ES-I3 (cell line): ENCODE results near the gene CMTM2.

Source experiments
- H3K36me3 ChIP-seq: 2 replicates; pipeline ENCODE4 v1.6.1; 2013; ENCODE audit warnings: mild to moderate bottlenecking, low read length, control low read depth, moderate library complexity; ENCODE audit not compliant: insufficient read depth
- H3K4me1 ChIP-seq: 2 replicates; pipeline ENCODE4 v1.6.1; 2013; ENCODE audit warnings: mild to moderate bottlenecking, control low read depth, low read length; ENCODE audit not compliant: insufficient read depth
- H3K9ac ChIP-seq: 2 replicates; pipeline ENCODE4 v1.6.1; 2013; ENCODE audit warnings: low read depth, mild to moderate bottlenecking, low read length, moderate library complexity
- H3K9me3 ChIP-seq: 2 replicates; pipeline ENCODE4 v1.6.1; 2013; ENCODE audit warnings: mild to moderate bottlenecking, low read length, moderate library complexity; ENCODE audit not compliant: control insufficient read depth, insufficient read depth

CMTM2 gene

DNA sequence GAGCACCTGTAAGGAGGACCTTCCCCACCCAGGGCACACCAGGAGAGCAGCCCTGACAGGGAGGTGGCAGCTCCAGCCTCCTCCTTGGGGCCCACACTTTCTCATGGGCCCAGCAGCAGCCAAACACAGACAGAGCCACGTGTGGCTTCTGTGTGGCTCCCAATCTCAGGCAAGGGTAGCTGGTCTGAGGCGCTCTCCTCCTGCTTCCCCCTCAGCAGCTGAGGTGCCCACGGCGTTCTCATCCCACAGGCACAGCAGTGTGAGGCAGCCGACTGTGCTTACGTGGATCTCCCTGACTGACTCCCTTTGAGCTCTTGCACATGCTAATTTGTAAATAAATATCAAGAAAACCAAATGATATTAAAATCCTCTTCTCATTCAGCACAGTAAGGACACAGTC, 56.1 kb downstream of the CMTM2 start:
- Histone ChIP-seq H3K36me3 (no peaks in the 10 kb centered on the region), H3K9ac (no peak overlapping the region), H3K4me1 (peaks cover 10% of the 10 kb centered on the region)

GRCh38 chr16:66636199-66636598, 56.9 kb downstream of the CMTM2 start:
- no peaks in the 10 kb centered on the region for H3K36me3 ChIP-seq
- no peaks in the 10 kb centered on the region for H3K9me3 ChIP-seq
- peaks cover 10% of the 10 kb centered on the region for H3K4me1 ChIP-seq
- H3K9ac ChIP-seq: no peak overlapping the region

More for the DNA sequence above, 56.1 kb downstream of the CMTM2 start:
- H3K9me3 ChIP-seq: no peaks in the 10 kb centered on the region

DNA sequence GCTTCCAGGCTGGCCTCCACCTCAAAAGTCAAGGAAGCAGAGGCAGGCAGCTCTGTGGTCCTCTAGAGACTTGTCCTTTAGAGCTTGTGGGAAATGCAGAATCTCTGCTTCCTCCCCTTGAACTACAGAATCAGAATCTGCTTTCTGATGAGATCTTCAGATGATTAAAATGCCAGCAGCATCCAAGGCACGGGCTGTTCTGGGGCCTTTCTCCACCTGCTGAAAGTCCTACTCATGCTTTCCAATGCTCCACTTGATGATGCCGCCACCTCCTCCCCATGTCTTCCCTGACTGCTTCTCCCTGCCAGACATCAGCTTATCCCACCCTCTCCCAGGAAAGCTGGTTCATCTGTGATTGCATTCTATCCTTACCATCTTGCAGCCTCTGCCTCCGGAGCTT, 58.5 kb downstream of the CMTM2 start:
- Histone ChIP-seq H3K4me1 (peaks cover 10% of the 10 kb centered on the region), H3K9me3 (no peaks in the 10 kb centered on the region), H3K9ac (no peak overlapping the region), H3K36me3 (no peaks in the 10 kb centered on the region)
